GM19023 (cell line): Measurements from ENCODE around the gene PEX11G.
"Not testable (repeated sequence)": the region's sequence is repeated elsewhere in the genome, so short reads cannot be mapped to it uniquely, and the experiment has no call there.

ENCODE experiments used
- ATAC-seq: cut with Tn5 transposase; IDR thresholded peaks from one replicate; pipeline ENCODE4 v1.9.1; 2021; ENCODE audit warnings: mild to moderate bottlenecking, moderate library complexity; ENCODE audit not compliant: unreplicated experiment

PEX11G gene

DNA sequence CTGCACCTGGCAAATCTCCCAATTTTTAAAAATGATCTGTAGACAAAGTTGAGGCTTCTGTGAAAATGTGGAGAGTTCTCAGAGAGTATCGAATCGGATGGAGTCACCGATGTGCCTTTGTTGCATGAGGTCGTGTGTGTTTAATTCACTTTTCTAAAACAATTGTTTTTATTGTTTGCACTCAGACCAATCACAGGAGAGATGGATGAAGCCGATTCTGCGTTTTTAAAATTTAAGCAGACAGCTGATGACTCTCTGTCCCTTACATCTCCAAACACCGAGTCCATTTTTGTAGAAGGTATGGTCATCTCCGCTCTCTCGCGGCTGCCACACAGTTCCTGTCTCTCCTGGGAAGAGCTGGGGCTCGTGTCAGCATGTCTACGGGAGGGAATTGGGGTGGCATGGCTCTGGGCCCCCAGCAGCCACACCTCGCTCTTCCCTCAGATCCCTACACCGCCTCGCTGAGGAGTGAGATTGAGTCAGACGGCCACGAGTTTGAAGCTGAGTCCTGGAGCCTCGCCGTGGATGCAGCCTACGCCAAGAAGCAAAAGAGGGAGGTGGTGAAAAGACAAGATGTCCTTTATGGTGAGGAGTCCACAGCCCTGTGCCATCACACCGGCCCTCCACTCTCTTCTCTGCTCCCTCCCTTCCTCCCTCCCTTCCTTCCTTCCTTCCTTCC lies 47.2 kb downstream of the PEX11G start:
- no peak for ATAC-seq

DNA sequence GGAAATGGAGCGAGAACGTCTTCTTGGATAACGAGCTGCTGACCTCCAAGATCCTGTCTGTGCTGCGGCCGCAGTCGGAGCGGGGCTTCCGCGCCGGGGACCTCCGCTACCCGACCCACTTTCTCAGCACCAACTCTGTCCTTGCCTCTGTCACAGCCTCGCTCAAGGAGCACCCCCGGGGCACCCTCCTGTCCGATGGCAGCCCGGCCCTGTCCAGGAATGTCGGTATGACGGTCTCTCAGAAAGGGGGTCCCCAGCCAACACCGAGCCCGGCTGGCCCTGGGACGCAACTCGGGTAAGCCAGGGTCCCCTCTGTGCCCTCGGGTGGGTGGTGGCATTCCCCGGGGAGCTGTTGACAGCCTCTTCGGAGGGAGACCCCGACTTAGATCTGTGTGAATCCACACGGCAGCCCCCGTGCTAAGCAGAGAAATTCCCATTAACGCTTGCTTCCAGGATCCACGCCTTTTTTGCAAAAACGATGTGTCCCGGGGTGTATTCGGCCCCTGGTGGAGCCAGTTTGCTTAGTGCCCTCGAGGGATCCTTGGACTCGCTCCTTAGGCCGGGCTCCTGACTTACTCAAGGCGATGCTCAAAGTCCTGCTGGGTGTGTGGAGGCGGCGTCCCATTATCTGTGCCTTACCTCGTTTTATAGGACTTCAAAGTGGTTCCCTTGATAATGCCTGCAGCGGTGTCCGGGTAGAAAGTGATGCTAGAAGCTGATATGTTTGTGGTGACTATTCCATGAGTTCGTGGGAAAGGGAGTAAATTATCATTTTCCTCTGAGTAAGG lies 48.5 kb downstream of the PEX11G start:
- ATAC-seq = no peak

DNA sequence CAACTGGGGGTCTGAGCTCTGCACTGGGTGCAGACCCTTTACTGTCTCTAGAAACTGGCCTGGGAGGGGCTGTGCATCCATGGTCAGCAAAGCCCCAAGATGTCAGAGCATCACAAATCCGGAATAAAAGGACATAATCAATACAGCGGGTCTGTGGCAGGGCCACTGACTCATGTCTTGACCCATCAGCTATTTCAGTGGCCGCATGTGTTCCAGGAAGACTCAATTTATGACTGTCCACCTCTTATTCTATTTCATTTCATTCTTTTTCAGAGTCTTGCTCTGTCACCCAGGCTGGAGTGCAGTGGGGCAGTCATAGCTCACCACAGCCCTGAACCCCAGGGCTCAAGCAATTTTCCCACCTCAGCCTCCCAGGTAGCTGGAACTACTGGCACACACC lies 53.2 kb downstream of the PEX11G start:
- ATAC-seq = no peak

DNA sequence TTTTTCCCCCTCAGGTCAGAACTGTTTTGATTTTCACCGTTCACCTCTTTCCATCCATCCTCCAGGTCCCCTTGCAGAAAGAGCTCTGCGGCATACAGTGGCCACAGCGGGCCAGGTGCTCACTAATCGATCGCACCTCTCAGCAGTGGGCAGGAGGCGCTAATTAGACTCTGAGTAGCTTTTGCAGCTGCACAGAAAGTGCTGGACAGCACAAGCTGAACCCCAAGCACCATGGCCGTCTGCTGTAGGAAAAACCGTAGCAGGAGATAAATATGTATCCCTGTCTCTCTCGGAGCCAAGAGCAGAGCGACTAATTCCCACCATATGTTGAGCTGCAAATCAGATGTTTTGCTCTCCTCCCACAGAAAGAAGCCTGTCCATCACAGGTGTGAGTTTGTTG lies 54.4 kb downstream of the PEX11G start:
- ATAC-seq = no peak

DNA sequence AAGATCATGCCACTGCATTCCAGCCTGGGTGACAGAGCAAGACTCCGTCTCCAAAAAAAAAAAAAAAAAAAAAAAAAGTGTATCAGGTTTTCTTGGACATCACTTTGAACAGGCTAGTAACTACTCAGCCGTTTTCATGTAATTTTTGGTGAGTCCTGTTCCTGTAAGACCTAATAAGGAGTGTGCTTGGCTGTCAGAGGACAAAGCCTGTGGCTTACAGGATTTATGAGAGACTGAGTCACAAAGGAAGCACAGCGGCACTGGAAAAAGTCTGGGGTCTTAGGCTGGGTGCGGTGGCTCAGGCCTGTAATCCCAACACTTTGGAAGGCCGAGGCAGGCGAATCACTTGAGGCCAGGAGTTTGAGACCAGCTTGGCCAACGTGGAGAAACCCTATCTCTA lies 55.4 kb downstream of the PEX11G start:
- not testable (repeated sequence) for ATAC-seq

DNA sequence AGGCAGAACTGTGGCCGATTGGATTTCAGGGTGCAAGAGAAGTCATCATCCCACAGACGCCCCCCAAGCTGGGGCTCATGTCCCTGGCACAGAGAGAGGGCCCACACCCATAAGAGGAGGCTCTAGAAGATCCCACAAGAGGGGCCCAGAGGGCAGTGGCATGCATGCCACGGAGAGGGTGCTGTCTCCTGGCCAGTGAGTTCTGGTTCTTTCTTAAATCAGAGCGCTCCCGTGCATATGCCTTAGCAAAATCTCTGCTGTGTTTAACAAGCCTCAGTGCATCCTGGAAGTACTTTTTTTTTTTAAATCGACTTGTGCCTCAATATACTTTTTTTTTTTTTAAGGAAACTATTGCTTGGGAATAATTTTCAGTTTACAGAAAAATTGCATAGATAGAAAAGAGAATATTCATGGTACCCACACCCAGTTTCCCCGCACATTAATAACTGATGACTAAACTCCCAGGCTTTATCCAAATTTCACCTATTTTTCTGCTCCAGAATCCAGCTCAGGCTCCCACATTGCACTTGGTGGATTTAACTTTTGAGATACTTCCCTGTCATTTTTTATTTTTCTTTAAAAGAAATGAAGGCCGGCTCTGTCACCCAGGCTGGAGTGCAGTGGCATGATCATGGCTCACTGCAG lies 59.1 kb downstream of the PEX11G start:
- no peak for ATAC-seq

DNA sequence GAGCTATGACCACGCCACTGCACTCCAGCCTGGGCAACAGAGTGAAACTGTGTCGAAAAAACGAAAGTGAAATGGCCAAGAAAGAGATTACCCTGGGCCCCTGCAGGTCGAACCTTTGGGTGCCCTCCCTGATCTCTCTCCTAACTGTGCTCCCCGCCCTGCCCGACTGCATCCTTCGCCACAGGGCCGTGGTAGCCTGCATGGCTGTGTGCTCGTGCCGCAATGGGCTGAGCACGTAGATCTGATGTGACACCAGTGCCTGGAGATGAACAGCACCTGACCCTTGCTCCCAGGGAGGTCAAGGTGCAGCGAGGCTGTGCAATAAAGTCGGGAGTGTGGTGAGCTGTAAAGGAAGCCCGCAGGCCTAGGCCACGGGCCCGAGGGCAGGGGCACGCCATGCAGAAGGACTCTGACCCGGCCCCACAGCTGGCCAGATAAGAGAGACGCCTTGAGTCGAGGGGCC lies 60.2 kb downstream of the PEX11G start:
- no peak for ATAC-seq

DNA sequence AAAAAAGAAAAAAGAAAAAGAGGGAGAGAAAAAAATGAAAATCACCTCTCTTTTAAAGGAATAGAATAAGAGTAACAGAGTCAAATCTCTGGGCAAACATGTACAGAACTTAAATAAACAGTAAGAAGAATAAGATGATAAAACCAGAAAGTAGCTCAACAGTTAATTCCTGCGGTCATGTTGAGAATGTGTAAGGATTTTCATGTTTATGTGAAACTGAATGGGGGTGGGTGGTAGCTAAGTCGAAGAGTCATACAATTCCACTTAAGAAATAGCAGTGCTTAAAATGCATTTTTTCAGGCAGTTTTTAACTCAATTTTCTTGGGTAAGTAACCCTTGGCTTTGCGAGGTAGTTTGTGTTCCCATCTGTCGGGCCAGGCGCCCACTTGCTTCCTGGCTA lies 60.9 kb downstream of the PEX11G start:
- no peak for ATAC-seq

DNA sequence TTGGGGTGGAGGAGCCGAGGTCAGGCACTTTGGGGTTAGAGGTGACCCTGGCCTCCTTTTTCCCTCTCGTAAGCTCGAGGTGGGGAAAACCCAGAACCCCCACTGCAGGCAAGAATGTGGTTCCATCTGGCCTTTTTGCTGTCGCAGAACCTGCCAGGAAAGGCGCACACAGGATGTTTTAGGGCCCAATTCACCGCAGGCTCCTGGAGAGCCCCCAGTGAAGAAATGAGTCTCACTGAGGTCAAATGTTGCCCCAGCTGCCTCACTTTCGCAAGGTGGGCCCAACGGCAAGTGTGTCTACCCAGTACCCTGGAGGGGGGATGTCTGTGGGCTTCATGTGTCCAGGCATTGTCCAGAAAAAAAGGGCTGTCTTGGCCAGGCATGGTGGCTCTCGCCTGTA lies 61.8 kb downstream of the PEX11G start:
- ATAC-seq = no peak
